Globus pallidus (tissue), 1 donor: ENCODE results near the gene TMEM161A.
"Not testable (repeated sequence)": the region's sequence is repeated elsewhere in the genome, so short reads cannot be mapped to it uniquely, and the experiment has no call there.

ENCODE experiments used
- DNase-seq: peaks from one replicate; pipeline ENCODE4 v3.0.0-alpha.2; 2015; ENCODE audit warnings: low spot score

The TMEM161A gene

GRCh38 chr19:19122902-19123301 is 15.4 kb downstream of the TMEM161A start:
- no peak for DNase-seq

DNA sequence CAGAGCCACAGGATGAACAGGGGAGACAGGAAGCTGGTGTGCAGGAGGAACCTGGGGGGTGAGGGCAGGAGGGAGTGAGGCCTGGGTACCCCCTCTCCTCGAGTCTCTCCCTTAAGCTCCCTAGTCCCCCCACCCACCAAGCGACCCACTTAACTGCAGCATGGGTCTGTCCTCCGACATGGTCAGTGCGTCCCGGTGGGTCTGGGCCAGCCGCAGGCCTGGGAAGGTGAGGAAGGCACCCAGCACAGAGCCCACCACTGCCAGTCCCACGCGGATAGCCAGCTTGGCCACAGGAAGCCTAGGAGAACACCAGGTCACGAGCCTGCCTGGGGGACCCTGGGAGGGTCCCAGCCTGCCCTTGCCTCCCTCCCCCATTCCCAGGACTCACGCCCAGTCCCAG is 16.9 kb downstream of the TMEM161A start:
- DNase-seq: no peak

- DNase-seq: no peak
These were observed 17.7 kb downstream of the TMEM161A start for GRCh38 chr19:19120308-19121231.

DNA sequence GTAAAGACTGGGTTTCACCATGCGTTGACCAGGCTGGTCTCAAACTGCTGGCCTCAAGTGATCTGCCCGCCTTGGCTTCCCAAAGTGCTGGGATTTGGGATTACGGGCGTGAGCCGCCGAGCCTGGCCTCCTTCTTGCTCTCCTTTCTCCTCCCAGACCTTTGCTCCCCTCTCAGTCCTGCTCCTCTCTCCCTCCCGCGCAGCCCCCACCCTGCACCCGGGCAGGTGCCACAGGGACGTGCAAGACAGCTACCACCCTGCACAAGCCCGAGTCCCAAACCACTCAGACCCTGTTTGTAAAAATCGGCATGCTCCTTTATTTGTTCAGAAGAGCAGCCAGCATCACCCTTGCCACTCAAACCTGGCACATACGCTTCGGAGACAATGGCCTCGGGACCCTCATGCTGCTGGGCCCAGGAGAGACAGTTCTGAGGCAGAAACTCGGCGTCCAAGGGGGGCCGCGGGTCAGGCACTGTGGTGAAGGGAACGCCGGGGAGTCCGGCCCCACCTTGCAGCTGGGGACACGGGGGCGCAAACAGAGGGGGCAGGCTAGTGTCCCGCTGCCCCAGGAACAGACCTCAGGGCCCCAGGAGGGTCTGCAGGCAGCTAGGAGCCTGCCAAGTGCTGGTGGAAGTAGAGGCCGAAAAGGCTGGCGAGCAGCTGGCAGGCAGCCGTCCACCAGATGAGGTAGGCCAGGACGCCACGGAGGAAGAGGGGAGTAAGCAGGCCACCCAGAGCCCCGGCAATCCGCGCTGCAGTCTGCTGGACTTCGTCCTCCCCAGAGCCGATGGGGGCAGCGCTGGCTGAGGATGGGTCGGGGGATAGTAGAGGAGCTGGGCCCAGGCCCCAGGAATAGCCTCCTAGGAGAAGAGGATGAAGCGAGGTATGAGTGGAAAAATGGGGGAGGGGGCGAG is 18.7 kb downstream of the TMEM161A start:
- no peak for DNase-seq

DNA sequence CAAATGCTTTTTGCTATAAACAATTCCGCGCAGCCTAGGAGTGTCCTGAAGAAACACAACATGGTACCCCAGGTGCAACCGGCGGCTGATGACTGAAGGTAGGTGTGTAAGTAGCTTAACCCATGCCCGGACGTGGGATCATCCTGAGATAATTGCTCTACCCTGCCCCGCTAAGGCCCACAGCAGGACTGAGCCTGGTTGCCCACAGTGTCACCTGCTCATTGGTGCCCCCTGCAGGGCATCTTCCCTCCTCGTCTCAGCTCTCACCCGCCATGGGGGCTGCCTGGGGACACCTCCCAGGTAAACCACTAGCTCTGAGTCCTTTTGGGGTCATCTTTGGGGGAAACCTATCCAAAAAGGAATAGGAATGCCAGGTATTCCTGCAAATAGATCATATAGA is 22.3 kb downstream of the TMEM161A start:
- DNase-seq: no peak

DNA sequence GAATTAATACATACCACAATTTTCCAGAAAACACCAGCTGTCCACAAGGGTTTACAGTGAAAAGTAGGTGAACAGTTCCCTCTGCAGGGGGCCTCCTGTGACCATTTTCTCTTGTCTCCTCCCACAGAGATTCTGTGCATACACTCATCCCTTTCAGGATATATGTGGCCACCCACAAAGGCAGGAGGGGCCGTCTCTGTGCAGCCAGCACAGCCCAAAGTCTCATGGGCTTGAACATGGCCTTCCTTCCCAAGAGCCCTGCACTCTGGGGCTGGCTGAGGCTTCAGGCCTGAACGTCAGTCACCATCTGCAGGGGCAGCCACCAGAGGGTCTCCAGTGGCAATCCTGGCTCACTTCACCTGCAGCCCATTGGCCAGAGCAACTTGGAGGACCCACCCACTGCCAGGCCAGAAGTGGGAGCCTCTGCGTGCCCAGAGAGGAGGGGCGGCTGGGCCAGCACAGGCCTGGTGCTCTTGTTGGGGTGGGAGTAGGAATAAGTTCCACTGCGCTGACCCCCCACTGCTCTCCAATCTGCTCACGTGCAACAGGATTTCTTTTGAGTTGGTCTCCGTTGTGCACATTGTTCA is 25.1 kb downstream of the TMEM161A start:
- DNase-seq: no peak

GRCh38 chr19:19111967-19112580 is 26.2 kb downstream of the TMEM161A start:
- no peak for DNase-seq

- no peak for DNase-seq
These were observed 27.0 kb downstream of the TMEM161A start for GRCh38 chr19:19111136-19111835.

- DNase-seq: no peak
These were observed 27.7 kb downstream of the TMEM161A start for GRCh38 chr19:19110410-19111135.

- no peak for DNase-seq
These were observed 28.7 kb downstream of the TMEM161A start for GRCh38 chr19:19109601-19110000.

DNA sequence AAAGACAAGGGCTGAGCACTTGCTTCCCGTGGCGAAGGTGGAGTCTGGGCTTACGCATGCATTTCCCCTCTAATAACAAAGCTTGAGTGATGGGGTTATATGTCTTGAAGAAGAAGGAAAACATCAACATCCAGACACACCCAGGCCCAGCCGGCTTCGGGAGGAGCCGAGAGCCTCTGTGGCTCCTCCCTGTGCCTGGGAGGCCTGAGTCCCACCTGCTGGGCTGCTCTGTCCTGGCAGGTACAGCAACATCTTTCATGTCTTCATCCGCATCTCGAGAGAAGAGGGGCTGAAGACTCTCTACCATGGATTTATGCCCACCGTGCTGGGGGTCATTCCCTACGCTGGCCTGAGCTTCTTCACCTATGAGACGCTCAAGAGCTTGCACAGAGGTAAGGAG is 30.6 kb downstream of the TMEM161A start:
- no peak for DNase-seq

DNA sequence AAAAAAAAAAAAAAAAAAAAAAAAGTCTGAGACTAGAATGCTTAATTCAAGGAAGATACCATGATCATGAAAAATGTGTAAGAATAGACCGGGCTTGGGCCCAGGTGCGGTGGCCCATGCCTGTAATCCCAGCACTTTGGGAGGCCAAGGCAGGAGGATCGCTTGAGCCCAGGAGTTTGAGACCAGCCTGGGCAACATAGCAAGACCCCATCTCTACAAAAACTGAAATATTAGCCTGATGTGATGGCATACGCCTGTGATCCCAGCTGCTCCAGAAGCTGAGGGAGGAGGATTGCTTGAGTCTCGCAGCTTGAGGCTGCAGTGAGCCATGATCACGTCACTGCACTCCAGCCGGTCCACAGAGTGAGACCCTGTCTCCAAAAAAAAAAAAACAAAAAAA is 31.3 kb downstream of the TMEM161A start:
- DNase-seq: not testable (repeated sequence)

DNA sequence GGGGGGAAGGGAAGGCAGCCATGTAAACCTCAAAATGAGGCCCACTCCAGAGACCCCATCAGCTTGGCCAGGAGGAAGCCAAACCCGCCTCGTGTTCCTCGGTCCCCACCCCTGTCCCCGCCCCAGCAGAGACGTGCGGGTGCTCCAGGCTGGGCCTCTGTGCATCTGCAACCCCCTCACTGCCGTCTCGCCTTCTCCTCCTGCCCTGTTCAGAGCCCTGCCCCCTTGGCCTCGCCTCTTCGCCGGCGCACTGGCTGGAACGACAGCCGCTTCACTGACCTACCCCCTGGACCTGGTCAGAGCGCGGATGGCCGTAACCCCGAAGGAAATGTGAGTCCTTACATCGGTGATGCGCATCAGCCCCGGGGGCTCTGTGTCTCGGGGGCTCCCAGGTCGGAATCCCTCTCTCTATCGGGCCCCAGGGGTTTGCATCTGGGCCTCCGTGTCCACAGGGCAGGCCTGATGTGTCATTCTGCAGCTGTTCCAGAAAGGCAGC is 32.2 kb downstream of the TMEM161A start:
- no peak for DNase-seq

DNA sequence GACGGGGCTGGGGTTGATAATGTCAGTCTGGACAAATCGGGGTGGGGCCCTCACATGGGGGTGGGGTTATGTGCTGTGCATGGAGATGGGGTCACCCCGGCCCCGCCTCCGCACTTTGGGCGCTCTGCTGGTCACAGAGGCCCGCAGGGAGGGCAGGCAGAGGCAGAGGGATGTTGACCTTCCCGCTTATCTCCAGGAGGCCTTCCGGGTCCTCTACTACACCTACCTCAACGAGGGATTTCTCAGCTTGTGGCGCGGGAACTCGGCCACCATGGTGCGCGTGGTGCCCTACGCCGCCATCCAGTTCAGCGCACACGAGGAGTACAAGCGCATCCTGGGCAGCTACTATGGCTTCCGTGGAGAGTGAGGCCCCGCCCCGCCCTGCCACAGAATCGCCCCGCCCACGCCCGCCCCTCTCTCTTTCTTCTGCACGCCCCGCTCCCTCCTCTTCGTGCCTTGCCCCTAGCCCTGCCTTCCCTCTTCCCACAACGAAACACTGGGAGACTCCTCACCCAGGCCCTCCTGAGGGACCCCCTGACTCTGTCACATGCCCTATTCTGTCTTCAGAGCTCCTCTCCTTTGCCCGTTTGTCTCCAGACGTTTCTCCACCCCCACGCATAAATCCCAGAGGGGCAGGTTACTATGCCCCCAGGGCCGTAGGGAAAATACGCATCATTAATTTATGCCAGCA is 32.8 kb downstream of the TMEM161A start:
- no peak for DNase-seq

DNA sequence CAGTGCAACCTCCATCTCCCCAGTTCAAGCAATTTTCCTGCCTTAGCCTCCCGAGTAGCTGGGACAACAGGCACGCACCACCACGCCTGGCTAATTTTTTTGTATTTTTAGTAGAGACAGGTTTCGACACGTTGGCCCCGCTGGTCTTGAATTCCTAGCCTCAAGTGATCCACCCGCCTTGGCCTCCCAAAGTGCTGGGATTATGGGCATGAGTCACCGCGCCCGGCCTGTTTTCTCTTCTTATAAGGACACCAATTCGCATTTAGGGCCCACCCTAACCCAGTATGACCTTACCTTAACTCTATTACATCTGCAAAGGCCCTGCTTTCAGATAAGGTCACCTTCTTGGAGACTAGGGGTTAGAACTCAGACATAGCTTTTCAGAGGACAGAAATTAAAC is 35.1 kb downstream of the TMEM161A start:
- DNase-seq: no peak

GRCh38 chr19:19102566-19102965 is 35.7 kb downstream of the TMEM161A start:
- not testable (repeated sequence) for DNase-seq

- DNase-seq: no peak
These were observed 36.7 kb downstream of the TMEM161A start for GRCh38 chr19:19101540-19101939.

DNA sequence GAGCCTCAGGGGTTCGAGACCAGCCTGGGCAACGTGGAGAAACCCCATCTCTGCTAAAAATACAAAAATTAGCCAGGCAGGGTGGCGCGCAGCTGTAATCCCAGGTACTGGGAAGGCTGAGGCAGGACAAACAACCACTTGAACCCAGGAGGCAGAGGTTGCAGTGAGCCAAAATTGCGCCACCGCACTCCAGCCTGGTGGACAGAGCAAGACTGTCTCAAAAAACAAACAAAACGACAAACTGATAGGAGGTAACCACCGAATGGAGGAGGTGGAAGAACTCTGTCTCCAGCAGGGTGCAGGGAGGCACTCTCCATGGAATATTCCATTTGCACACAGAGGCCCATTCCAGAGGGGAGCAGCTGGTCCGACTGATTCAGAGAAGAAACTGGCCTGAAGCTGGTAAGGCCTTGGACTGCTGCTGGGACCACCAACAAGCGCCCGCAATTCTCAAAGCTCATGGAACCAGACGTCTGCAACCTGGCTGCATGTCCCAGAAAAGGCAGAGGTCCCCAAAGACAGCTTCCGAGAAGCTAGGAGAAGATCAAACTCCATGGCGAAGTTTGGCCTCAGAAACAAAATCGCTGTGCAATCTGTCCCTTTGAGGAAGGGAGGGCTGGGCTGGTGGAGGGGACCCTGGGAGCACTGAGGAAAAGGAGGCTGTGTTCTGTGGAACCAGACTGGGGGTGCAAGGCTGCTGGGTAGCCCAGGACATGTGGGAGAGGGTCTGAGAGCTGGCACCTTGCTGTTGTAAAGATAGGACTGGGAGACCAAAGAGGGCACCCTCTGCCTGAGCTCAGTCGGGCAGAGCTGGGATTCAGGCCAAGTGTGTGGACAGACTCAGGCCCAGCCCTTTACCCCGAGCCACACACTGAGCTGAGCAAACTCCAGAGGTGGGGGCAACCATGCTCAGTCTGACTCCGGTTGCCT is 39.3 kb downstream of the TMEM161A start:
- no peak for DNase-seq
